Activated CD8-positive, alpha-beta memory T cell treated with anti-CD3 and anti-CD28 coated beads for 48 hours (primary cell): ENCODE measurements around the gene ATF4.
A peak's percentile ranks its signal among the peaks of the same experiment; 100 is the strongest.
"Not testable (repeated sequence)": the region's sequence is repeated elsewhere in the genome, so short reads cannot be mapped to it uniquely, and the experiment has no call there.

Experiments
- DNase-seq, 3 experiments: peaks; one replicate each; pipeline ENCODE4 v3.0.0-alpha.2; 2020; ENCODE audit warnings: low read depth in 2 of 3, low spot score in 2 of 3

Gene ATF4

GRCh38 chr22:39489094-39490068 is 31.0 kb upstream of the ATF4 start:
- no peak for DNase-seq

GRCh38 chr22:39490135-39490798 is 30.1 kb upstream of the ATF4 start:
- DNase-seq = peak; percentile 25 to 54 (median 38)

GRCh38 chr22:39490966-39491680 is 29.2 kb upstream of the ATF4 start:
- no peak for DNase-seq

- DNase-seq = no peak
Observed at GRCh38 chr22:39491696-39492095, 28.7 kb upstream of the ATF4 start.

- DNase-seq = no peak
Observed at GRCh38 chr22:39492186-39492585, 28.2 kb upstream of the ATF4 start.

GRCh38 chr22:39493759-39494158 is 26.6 kb upstream of the ATF4 start:
- no peak for DNase-seq

GRCh38 chr22:39494471-39495120 is 25.8 kb upstream of the ATF4 start:
- no peak for DNase-seq

- DNase-seq = peak in 1 of 3 experiments; percentile 36
Observed at GRCh38 chr22:39496131-39496838, 24.1 kb upstream of the ATF4 start.

GRCh38 chr22:39497429-39497828 is 22.9 kb upstream of the ATF4 start:
- no peak for DNase-seq

GRCh38 chr22:39498368-39498767 is 22.0 kb upstream of the ATF4 start:
- DNase-seq = no peak

GRCh38 chr22:39498802-39499201 is 21.6 kb upstream of the ATF4 start:
- DNase-seq = no peak

GRCh38 chr22:39500101-39500500 is 20.3 kb upstream of the ATF4 start:
- no peak for DNase-seq

GRCh38 chr22:39501644-39502108 is 18.7 kb upstream of the ATF4 start:
- no peak for DNase-seq

GRCh38 chr22:39502109-39502788 is 18.1 kb upstream of the ATF4 start, which contains the start of gene MIEF1:
TSS of gene MIEF1 (plus strand) at chr22:39502290. CDS start at chr22:39511295, 9,005 bp downstream.
- DNase-seq = peak; percentile 85 to 88 (median 87)

- no peak for DNase-seq
Observed at GRCh38 chr22:39502789-39503409, 17.5 kb upstream of the ATF4 start.

- no peak for DNase-seq
Observed at GRCh38 chr22:39503630-39504029, 16.7 kb upstream of the ATF4 start.

- DNase-seq = no peak
Observed at GRCh38 chr22:39504071-39504470, 16.3 kb upstream of the ATF4 start.

GRCh38 chr22:39507021-39507420 is 13.3 kb upstream of the ATF4 start:
- not testable (repeated sequence) for DNase-seq

- DNase-seq = no peak
Observed at GRCh38 chr22:39508393-39508792, 12.0 kb upstream of the ATF4 start.
